GM19467 (cell line): Measurements from ENCODE around the gene PCDHGA6.

Experiments used
- ATAC-seq: cut with Tn5 transposase; IDR thresholded peaks from one replicate; pipeline ENCODE4 v1.9.1; 2021; ENCODE audit warnings: mild to moderate bottlenecking, moderate library complexity; ENCODE audit not compliant: unreplicated experiment

The PCDHGA6 gene

DNA sequence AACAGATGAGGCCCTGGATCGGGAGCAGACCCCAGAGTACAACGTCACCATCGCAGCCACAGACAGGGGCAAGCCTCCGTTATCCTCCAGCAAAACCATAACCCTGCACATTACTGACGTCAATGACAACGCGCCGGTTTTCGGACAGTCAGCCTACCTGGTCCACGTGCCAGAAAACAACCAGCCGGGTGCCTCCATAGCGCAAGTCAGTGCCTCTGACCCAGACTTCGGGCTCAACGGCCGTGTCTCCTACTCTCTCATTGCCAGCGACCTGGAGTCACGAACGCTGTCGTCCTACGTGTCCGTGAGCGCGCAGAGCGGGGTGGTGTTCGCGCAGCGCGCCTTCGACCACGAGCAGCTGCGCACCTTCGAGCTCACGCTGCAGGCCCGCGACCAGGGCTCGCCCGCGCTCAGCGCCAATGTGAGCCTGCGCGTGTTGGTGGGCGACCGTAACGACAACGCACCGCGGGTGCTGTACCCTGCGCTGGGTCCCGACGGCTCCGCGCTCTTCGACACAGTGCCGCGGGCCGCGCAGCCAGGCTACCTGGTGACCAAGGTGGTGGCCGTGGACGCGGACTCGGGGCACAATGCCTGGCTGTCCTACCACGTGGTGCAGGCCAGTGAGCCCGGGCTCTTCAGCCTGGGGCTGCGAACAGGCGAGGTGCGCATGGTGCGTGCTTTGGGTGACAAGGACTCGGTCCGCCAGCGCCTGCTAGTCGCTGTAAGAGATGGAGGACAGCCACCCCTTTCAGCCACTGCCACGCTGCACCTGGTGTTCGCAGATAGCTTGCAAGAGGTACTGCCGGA lies 45.6 kb downstream of the PCDHGA6 start:
- no peak for ATAC-seq

DNA sequence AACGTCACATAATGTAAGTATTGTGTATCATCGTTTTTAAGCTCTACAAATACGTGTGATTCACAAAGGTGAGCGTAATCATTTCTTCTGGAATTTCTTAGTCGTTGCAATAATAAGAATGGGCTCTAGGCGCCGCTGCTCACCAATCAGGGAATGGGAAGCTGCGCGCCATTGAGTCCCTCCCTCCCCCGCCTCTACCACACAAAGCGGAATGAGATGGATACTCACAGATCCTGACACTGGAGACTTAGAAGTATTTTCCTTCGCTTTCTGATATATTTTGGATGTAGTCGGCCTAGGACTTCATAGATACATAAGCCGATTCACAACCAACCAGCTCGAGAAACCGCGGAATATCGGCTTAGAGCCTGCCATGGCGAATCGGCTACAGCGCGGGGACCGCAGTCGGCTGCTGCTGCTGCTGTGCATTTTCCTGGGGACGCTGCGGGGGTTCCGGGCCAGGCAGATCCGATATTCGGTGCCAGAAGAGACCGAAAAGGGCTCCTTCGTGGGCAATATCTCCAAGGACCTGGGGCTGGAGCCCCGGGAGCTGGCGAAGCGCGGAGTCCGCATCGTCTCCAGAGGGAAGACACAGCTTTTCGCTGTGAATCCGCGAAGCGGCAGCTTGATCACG lies 47.3 kb downstream of the PCDHGA6 start, which contains the start of gene PCDHGA11:
TSS of gene PCDHGA11 (plus strand) at position 197 of the 634 bp plus-strand sequence. CDS start at position 374, 177 bp downstream.
- ATAC-seq, result no peak

DNA sequence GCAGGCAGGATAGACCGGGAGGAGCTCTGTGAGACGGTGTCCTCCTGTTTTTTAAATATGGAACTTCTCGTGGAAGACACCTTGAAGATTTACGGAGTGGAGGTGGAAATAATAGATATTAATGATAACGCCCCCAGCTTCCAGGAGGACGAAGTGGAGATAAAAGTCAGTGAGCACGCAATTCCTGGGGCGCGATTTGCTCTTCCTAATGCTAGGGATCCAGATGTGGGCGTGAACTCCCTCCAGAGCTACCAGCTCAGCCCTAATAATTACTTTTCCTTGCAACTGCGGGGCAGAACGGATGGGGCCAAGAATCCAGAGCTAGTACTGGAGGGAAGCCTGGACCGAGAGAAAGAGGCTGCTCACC lies 47.8 kb downstream of the PCDHGA6 start:
- ATAC-seq, result no peak

DNA sequence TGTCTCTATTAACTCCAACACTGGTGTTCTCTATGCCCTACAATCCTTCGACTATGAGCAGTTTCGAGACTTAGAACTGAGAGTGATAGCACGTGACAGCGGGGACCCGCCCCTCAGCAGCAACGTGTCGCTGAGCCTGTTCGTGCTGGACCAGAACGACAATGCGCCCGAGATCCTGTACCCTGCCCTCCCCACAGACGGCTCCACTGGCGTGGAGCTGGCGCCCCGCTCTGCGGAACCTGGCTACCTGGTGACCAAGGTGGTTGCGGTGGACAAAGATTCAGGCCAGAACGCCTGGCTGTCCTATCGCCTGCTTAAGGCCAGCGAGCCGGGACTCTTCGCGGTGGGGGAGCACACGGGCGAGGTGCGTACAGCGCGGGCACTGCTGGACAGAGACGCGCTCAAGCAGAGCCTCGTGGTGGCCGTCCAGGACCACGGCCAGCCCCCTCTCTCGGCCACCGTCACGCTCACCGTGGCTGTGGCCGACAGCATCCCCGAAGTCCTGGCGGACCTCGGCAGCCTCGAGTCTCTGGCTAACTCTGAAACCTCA lies 49.1 kb downstream of the PCDHGA6 start:
- ATAC-seq, result no peak

DNA sequence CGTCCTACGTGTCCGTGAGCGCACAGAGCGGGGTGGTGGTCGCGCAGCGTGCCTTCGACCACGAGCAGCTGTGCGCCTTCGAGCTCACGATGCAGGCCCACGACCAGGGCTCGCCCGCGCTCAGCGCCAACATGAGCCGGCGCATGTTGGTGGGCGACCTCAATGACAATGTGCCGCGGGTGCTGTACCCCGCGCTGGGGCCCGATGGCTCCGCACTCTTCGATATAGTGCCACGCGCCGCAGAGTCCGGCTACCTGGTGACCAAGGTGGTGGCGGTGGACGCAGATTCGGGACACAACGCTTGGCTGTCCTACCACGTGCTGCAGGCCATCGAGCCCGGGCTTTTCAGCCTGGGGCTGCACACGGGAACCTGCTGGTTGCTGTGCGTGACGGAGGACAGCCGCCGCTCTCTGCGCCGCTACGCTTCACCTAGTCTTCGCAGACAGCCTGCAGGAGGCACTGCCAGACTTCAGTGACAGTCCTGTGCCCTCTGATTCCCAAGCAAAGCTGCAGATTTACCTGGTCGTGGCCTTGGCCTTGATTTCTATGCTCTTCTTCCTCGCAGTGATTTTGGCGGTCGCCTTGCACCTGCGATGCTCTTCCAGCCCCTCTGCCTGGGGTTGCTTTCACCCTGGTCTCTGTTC lies 54.2 kb downstream of the PCDHGA6 start:
- no peak for ATAC-seq
